CD4-positive, alpha-beta T cell treated with Interleukin-6 for 4 hours (primary cell): ENCODE measurements around the gene ME3.
"Not testable (repeated sequence)": the region's sequence is repeated elsewhere in the genome, so short reads cannot be mapped to it uniquely, and the experiment has no call there.

Experiments used
- DNase-seq: peaks from one replicate; pipeline ENCODE4 v3.0.0-alpha.2; 2020; ENCODE audit warnings: mixed read lengths

ME3 gene

GRCh38 chr11:86660736-86661135 is 11.7 kb downstream of the ME3 start:
- DNase-seq = no peak

GRCh38 chr11:86660088-86660487 is 12.3 kb downstream of the ME3 start:
- no peak for DNase-seq

DNA sequence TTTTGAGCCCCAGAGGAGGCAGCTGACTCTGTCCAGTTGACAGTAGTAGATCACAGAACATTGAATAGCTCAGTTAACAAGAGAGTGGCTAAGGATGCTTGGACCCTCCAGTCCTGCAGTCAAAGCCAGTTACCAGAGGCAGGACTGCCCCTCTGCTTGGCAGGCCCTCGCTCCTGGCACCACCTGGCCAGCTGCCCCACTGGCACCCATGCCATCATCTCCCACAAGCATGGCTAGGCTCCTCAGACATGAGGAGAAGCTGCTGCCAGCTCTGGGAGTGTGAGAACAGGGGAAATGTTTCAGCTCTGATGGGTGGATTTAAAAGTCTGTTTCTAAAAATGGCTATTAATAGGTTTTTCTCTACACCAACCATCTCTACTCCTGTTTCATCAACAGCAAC is 13.9 kb downstream of the ME3 start:
- no peak for DNase-seq

GRCh38 chr11:86645212-86645611 is 27.2 kb downstream of the ME3 start:
- not testable (repeated sequence) for DNase-seq

GRCh38 chr11:86644291-86644690 is 28.1 kb downstream of the ME3 start:
- DNase-seq = no peak

DNA sequence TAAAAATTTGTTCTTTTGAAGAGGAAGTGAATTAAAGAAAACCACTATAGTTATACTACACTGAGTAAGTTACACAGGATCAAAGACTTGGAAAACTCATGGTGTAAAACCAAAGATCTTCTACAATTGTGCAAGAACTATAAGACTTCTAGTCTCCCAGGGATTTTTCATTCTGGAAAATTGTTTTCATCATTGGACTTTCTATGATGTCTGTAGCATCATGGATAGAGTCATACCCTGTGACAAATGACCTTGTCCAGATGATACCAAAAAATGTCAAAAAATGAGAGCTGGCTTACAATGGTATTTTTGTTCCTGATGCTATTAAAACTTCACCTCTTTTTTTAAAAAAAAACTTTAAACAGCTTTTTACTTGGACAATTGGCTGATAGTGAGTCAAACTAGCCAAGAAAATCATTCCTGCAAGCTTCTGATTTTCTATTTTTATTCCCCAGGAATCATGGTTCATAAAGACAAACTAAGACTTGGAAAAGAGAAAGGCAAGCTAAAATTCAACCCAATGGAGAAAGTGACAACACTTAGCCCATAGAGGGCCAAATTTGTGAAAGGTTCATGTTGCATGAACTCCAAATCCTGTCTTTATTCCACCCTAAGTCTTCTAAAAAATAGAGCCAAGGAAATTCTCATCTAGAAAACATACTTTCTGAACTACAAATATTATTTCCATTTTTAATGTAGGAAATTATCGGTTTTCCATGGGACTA is 30.7 kb downstream of the ME3 start:
- DNase-seq = no peak

DNA sequence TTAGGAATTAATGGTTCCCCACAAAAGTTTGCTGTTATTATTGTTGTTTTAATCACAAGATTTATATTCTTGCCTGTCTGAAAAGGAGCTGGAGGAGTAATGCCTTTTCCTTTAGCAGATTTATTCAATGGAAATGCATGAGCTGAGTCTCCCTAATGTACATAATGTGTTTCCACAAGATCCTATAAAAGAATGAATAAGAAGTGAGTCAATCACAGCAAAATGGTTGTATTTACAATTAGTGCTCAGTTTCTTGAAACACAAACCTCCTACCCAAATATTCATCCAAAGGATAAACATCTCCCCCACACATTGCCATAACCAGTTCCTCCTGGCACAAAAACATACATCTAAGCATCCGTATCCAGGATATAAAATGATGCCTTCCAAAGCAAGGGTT is 33.3 kb downstream of the ME3 start:
- no peak for DNase-seq

GRCh38 chr11:86638673-86639072 is 33.7 kb downstream of the ME3 start:
- DNase-seq = no peak

GRCh38 chr11:86637988-86638387 is 34.4 kb downstream of the ME3 start:
- no peak for DNase-seq

GRCh38 chr11:86636275-86636674 is 36.1 kb downstream of the ME3 start:
- no peak for DNase-seq

GRCh38 chr11:86632499-86633269 is 39.7 kb downstream of the ME3 start:
- no peak for DNase-seq

DNA sequence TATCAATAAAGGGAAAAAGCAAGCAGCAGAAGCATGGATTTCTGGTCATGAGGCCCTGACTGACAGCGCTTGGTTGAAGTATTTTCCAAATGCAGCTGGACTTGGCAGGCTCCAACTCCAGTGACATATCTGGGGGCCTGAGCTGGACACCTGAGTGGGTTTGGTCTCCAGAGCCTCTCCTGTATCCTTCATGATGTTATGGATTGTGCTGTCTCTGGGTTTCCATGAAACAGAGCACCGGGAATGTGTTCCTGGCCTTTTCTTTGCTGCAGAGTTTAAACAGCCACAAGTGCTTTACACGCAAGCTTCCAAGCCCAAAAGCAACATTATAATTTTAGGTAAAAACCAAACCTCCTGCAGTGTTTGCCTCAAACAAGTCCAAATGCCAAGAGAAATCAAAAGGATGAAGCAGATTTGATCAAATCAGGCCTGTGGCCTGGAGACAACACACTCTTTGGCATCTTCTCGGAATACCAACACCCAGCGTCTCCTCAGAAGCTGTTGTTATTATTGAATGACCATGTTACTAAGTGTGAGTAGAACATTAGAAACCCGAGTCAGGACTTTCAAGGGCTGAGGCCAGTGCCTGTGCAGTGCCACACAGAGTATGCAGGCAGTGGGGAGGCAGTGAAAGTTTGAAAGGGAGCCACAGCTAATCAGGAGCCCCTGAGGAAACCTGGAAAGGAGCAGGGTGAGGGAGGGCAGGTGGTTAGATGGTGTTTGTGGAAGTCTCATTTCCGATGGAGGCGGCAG is 42.0 kb downstream of the ME3 start:
- DNase-seq = no peak

- DNase-seq = no peak
These were observed 43.2 kb downstream of the ME3 start for GRCh38 chr11:86629045-86629706.

GRCh38 chr11:86627776-86628455 is 44.5 kb downstream of the ME3 start:
- DNase-seq = no peak

DNA sequence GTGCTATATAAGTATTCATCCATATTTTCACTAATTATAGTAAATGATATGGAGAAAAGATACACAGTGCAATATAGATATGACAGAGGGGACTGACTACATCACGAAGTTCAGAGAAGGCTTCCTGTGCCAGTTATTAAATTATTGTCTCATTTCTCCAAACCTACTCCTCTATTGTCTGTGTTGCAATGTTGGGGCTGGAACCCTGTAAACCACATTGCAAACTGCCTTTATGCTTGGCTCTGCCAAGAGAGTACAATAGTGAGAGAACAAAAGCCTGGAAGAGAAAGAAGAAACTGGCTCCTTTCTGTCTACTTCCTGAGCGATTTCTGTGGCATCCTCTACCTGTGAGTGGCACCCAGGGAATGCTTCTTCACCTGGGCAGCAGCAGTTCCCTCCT is 46.4 kb downstream of the ME3 start:
- DNase-seq = no peak

DNA sequence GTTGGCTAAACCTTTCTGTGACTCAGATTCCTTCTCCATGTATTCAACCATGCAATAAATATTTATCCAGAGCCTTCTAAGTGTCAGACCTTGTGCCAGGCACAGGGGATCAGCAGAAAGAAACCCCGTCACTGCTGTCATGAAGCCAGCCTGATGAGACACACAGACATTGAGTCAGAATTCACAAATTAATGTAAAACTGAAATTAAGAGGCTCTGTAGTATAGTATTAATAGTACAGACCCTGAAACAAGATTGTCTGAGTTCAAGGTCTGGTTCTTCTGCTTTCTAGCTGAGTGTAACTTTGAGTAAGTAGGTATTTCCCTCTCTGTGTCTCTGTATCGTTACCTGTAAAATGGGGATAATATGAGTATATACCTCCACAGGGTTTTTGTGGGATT is 46.9 kb downstream of the ME3 start:
- DNase-seq = no peak

- no peak for DNase-seq
These were observed 48.0 kb downstream of the ME3 start for GRCh38 chr11:86624366-86624765.

DNA sequence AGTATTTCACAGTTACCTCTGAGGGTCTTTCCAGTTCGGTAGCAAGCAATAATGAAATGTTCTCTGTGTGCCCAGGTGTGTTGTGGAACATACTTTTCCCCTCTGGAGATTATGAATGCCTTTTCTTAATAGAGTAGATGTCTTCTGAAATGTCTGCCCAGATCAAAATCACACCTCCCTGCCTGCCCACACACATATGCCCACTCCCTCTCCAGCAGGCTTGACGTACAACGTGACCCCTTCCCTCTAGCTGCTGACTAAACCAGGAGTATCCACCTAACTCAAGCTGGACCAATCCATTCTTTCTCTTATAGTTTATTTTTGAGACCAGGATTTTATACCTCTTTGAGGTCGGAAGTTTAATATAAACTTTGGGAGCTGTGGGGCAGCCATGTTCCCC is 48.7 kb downstream of the ME3 start:
- DNase-seq = no peak

DNA sequence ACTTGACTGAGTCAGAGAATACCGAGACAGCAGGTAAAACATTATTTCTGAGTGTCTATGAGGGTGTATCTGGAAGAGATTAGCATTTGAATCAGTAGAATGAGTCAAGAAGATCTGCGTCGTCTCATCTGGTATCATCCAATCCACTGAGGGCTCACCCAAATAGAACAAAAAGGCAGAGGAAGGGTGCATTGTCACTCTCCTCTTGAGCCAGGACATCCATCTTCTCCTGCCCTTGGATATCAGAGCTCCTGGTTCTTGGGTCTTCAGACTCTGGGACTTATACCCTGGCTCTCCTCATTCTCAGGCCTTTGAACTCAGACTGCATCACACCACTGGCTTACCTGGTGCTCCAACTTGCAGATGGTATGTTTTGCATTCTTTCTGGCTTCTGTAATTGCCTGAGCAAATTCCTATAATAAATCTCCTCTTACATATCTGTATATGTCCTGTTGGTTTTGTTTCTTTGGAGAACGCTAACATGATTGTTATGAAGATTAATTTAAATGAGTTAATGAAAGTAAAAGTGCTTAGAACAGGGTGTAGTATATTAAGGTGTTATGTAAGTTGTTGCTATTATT is 49.3 kb downstream of the ME3 start:
- no peak for DNase-seq

DNA sequence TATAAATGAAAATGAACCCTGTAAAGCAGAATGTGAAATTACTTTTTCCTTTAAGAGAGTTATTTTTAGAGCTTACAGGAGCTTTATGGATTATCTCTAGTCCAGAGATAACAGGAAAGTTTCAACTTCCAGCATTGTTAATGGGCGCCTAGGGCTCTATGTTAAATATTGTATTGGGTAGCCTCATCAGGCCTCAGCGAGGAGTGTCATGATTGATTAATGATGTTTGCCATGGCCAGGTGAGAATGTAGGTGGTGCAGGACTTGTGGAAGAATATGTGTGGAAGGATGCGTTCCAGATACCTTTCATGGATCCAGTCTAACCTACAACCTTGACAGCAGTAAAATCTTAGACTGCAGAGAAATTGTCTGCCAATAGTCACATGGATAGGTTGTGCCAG is 50.6 kb downstream of the ME3 start:
- DNase-seq = no peak

DNA sequence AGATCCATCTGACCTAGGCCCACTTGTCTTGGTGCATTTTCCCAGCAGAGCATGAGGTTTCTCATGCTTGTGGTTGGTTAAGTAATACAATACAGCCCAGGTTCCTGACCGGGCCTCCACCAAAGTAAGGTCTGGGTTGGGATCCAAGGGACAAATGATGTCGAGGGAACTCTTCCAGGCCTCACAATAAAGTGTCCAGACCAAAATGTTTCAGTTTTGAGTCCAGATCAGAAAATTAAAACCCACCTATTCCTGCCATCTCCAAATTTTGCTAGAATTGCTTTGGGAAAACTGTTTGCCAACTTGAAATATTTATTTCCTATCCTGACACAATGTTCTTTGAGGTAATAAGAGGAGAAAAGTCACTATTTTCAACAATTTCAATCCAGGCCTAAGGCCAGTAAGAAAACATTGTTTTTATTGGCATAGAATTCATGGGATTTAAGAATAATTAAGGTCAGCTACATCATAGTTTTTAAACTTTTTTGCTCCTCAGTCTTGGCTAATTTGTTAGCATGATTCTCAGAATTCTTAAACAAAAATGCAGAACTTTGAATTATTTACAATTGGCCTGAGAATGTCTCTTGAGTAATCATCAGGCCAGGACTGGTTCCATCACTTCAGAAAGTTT is 51.4 kb downstream of the ME3 start:
- no peak for DNase-seq

DNA sequence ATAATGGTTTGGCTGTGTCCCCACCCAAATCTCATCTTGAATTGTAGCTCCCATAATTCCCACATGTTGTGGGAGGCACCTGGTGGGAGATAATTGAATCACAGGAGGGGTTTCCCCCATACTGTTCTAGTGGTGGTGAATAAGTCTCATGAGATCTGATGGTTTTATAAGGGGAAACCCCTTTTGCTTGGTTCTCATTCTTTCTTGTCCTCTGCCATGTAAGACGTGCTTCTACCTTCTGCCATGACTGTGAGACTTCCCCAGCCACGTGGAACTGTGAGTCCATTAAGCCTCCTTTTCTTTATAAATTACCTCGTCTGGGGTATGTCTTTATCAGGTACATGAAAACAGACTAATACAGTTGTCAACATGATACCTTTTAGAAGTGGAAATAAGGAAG is 53.0 kb downstream of the ME3 start:
- DNase-seq = not testable (repeated sequence)
